Measurements from ENCODE around the gene YBX1.

- TF ChIP-seq CTCF (IDR thresholded peaks at IDR 0.05), result no peak
- TF ChIP-seq POLR2A (IDR thresholded peaks at IDR 0.05), result no peak
These were observed 6.8 kb upstream of the YBX1 start for GRCh38 chr1:42675467-42675866.
